WTC11 (cell line): ENCODE data around the gene CRELD1. TPM values are rescaled to one million over a fixed set of nuclear protein-coding genes. Genes with fewer than 3 reads are reported as not detected.

Source experiments
- ATAC-seq: fragments of 200-7000 bp; cut with Tn5 transposase; 2 replicates; pipeline ENCODE4 v1.10.0; 2021; ENCODE audit warnings: mild to moderate bottlenecking, moderate library complexity
- CTCF ChIA-PET: fragments of 300-600 bp; sonication (Branson Sonifier 250); formaldehyde crosslinking; loops from one replicate; lab custom pipeline; 2021; ENCODE audit warnings: antibody characterized with exemption; lab: Charles Lee
- POLR2A ChIA-PET: fragments of 350-600 bp; sonication (Branson Sonifier 250); formaldehyde crosslinking; loops from one replicate; lab custom pipeline; 2021; ENCODE audit warnings: antibody characterized with exemption; lab: Charles Lee
- DNase-seq: peaks from one replicate; pipeline ENCODE4 v3.0.0; 2021; ENCODE audit warnings: low spot score
- H3K27ac Mint-ChIP-seq: 2 replicates; pipeline ENCODE4 v1.8.0; 2021; ENCODE audit warnings: mixed read lengths
- H3K27me3 Mint-ChIP-seq: 2 replicates; pipeline ENCODE4 v1.8.0; 2021; ENCODE audit warnings: low read depth, mild to moderate bottlenecking, moderate library complexity, mixed read lengths
- H3K36me3 Mint-ChIP-seq: 2 replicates; pipeline ENCODE4 v1.8.0; 2021; ENCODE audit warnings: mixed read lengths
- H3K4me1 Mint-ChIP-seq: 2 replicates; pipeline ENCODE4 v1.8.0; 2022; ENCODE audit warnings: mixed read lengths
- H3K4me3 Mint-ChIP-seq: 2 replicates; pipeline ENCODE4 v1.8.0; 2021; ENCODE audit warnings: mild to moderate bottlenecking, moderate library complexity, mixed read lengths
- H3K9me3 Mint-ChIP-seq: 2 replicates; pipeline ENCODE4 v1.8.0; 2021; ENCODE audit warnings: mixed read lengths
- CREB1 ChIP-seq: sonication (generic); formaldehyde crosslinking; IDR thresholded peaks from 2 replicates; pipeline ENCODE4 v1.8.0; 2023; ENCODE audit warnings: mild to moderate bottlenecking, missing genetic modification reagents
- ELF4 ChIP-seq: sonication (generic); formaldehyde crosslinking; IDR thresholded peaks from 2 replicates; pipeline ENCODE4 v1.8.1; 2022; ENCODE audit warnings: low read depth, mild to moderate bottlenecking, moderate library complexity, missing genetic modification reagents
- FOXP1 ChIP-seq: sonication (generic); formaldehyde crosslinking; IDR thresholded peaks from 2 replicates; pipeline ENCODE4 v1.8.0; 2022; ENCODE audit warnings: missing genetic modification reagents, mild to moderate bottlenecking, moderate library complexity, borderline replicate concordance
- NFE2L1 ChIP-seq: sonication (generic); formaldehyde crosslinking; IDR thresholded peaks from 2 replicates; pipeline ENCODE4 v1.8.1; 2023; ENCODE audit warnings: missing genetic modification reagents
- NFYB ChIP-seq: sonication (generic); formaldehyde crosslinking; conservative IDR thresholded peaks from 2 replicates; pipeline ENCODE4 v1.8.0; 2022; ENCODE audit warnings: low read depth, missing genetic modification reagents
- RELA ChIP-seq: sonication (generic); formaldehyde crosslinking; IDR thresholded peaks from 2 replicates; pipeline ENCODE4 v1.8.1; 2022; ENCODE audit warnings: missing genetic modification reagents, mild to moderate bottlenecking, borderline replicate concordance
- SP1 ChIP-seq: sonication (generic); formaldehyde crosslinking; conservative IDR thresholded peaks from 2 replicates; pipeline ENCODE4 v1.8.1; 2022; ENCODE audit warnings: missing genetic modification reagents
- TEAD1 ChIP-seq: sonication (generic); formaldehyde crosslinking; IDR thresholded peaks from 2 replicates; pipeline ENCODE4 v1.8.0; 2022; ENCODE audit warnings: mild to moderate bottlenecking, missing genetic modification reagents
- ZNF121 ChIP-seq: sonication (generic); formaldehyde crosslinking; IDR thresholded peaks from 2 replicates; pipeline ENCODE4 v1.8.0; 2023; ENCODE audit warnings: missing genetic modification reagents
- ZNF219 ChIP-seq: sonication (generic); formaldehyde crosslinking; IDR thresholded peaks from 2 replicates; pipeline ENCODE4 v1.8.0; 2023; ENCODE audit warnings: missing genetic modification reagents, mild to moderate bottlenecking, borderline replicate concordance
- ZNF232 ChIP-seq: sonication (generic); formaldehyde crosslinking; IDR thresholded peaks from 2 replicates; pipeline ENCODE4 v1.8.0; 2022; ENCODE audit warnings: mild to moderate bottlenecking, missing genetic modification reagents
- total RNA-seq: library from RNA; stranded (reverse); gene quantifications from 3 replicates; pipeline ENCODE4 v1.2.3, GENCODE V29; 2021
- TF ChIP-seq, protein P1 (sequence below): fragments of 250-450 bp; sonication (Bioruptor Pico); conservative IDR thresholded peaks from 2 replicates; pipeline ENCODE4 v1.9.0; 2021; ENCODE audit warnings: mild to moderate bottlenecking
- TF ChIP-seq, protein P2 (sequence below): sonication (generic); formaldehyde crosslinking; IDR thresholded peaks from 2 replicates; pipeline ENCODE4 v1.8.1; 2023; ENCODE audit warnings: mild to moderate bottlenecking, missing genetic modification reagents, moderate library complexity
- TF ChIP-seq, protein P3 (sequence below): sonication (generic); formaldehyde crosslinking; IDR thresholded peaks from 2 replicates; pipeline ENCODE4 v1.8.1; 2023; ENCODE audit warnings: mild to moderate bottlenecking, missing genetic modification reagents
- TF ChIP-seq, protein P4 (sequence below): sonication (generic); formaldehyde crosslinking; IDR thresholded peaks from 2 replicates; pipeline ENCODE4 v1.8.1; 2022; ENCODE audit warnings: mild to moderate bottlenecking, moderate library complexity, missing genetic modification reagents
- TF ChIP-seq, protein P5 (sequence below): sonication (generic); formaldehyde crosslinking; IDR thresholded peaks from 2 replicates; pipeline ENCODE4 v1.8.0; 2023; ENCODE audit warnings: missing genetic modification reagents
- TF ChIP-seq, protein P6 (sequence below): fragments of 250-450 bp; sonication (Bioruptor Pico); IDR thresholded peaks from 2 replicates; pipeline ENCODE4 v1.9.0; 2021; ENCODE audit warnings: moderate library complexity, mild to moderate bottlenecking, inconsistent platforms, borderline replicate concordance
- TF ChIP-seq, protein P7 (sequence below): sonication (generic); formaldehyde crosslinking; IDR thresholded peaks from 2 replicates; pipeline ENCODE4 v1.8.1; 2022; ENCODE audit warnings: mild to moderate bottlenecking, missing genetic modification reagents, moderate library complexity, borderline replicate concordance
- TF ChIP-seq, protein P8 (sequence below): sonication (generic); formaldehyde crosslinking; IDR thresholded peaks from 2 replicates; pipeline ENCODE4 v1.8.0; 2022; ENCODE audit warnings: mild to moderate bottlenecking, missing genetic modification reagents
- TF ChIP-seq, protein P9 (sequence below): sonication (generic); formaldehyde crosslinking; IDR thresholded peaks from 2 replicates; pipeline ENCODE4 v1.8.1; 2022; ENCODE audit warnings: low read depth, missing genetic modification reagents, borderline replicate concordance

Gene CRELD1
- total RNA-seq, 1 experiment from 2014 or later: 18.8 TPM

DNA sequence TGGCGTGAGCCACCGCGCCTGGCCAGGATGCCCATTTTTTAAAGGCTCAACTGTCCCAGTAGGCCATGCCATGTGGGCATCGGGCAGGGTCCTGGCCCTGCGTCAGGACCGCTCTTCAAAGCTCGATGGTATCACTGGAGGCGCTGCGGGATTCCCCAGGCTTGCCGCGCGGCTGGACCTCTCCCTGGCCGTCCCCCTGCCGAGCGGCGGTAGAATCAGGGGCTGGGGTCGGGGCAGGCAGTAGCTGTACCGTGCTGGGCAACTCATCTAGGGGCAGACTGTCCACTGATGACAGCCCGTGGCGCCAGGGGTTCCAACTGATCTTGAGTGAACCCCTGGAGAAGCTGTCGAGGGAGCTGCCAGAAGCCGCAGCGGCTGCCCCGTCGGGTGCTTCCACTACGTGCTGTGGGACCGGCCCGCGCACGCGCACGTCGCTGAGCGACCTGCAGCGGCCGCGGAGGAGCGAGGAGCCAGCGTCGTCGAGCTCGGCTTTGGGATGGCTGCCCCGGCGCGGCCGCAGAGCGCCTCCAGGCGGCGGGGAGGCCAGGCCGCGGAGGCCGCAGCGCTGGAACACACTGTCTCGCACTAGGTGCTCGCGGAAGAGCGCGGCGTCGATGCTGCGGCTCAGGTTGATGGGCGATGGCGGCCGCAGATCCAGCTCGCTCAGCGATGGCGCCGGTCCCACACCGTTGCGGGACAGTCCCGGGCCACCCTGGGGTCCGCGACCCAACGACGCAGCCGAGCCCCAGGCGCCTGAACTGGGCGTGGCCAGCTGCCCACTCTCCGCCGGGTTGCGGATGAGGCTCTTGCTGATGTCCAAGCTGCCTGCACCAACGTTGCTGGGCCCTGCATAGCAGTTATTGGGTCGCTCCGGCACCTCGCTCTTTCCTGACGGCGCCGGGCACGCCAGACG, 12.7 kb downstream of the CRELD1 start (continued):
- TF ChIP-seq ZNF121 (CRISPR knock-in tag): peak; percentile 55; the same call in 1 of the 2 replicates
- TF ChIP-seq, all 79 proteins: peak for 33

DNA sequence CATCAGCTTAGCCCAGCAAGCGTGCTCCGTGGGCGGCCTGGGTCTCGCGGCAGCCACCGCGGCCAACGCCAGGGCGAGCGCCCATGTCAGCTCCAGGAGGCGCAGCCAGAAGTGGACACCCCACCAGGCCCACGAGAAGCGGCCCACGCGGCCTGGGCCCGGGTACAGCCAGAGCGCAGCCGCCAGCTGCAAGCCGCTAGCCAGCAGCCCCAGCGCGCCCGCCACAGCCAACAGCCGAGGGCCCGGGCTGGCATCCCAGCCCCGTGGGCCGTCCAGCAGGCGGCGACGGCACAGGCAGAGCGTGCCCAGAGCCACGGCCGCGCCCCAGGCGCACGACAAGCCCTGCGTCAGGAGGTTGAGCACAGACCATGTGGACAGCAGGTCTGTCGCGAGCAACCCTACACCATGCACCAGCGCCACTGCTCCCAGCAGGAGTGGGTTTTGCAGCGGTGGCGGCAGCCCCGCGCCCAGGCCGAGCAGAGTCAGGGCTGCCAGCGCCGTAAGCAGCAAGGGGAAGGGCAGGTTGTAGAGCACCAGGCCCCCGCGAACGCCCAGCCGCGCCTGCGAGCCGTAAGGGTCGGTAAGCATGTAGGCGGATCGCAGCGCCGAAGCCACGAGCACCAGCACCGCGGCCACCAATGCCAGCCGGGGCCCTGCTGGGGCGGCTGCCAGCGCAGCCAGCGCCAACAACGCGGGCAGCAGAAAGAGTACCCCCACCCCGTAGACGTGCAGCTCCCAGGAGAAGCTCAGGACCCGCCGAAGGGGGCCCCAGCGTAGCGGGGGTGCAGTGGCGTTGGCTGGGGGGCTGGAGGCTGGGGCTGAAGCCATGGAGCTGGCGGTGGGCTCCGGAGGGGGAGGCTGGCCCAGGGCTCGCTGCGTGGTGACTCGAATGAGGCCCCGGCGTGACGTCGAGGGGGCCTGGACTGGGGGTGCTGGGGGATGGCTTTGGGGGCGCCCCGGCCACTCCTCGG, 13.7 kb downstream of the CRELD1 start:
- ATAC-seq (peak; percentile 64), DNase-seq (peak; percentile 74)
- ChIA-PET POLR2A (interaction anchor here (0.5 to 2.0 kb wide), 10 partner anchors 8 to 301 kb away, joined by 3 to 35 read pairs (median 5); partner anchors contain the start of genes ARPC4, CRELD1, EMC3 and FANCD2), CTCF (interaction anchor here (0.7 to 4.5 kb wide), 48 partner anchors 8 to 278 kb away, joined by 3 to 143 read pairs (median 6); partner anchors contain the start of genes CAMK1, CRELD1, EMC3 and IL17RC)
- H3K4me3 Mint-ChIP-seq: peak overlapping the region; percentile 78
- H3K36me3 Mint-ChIP-seq: peaks cover 4% of the 10 kb centered on the region; the same call in 1 of the 2 replicates
- H3K4me1 Mint-ChIP-seq: peaks cover 6% of the 10 kb centered on the region
- H3K9me3 Mint-ChIP-seq: no peaks in the 10 kb centered on the region
- peaks cover under 1% of the 10 kb centered on the region; the same call in 1 of the 2 replicates for H3K27me3 Mint-ChIP-seq
- H3K27ac Mint-ChIP-seq: no peak overlapping the region
- peak; percentile 17; the same call in 1 of the 2 replicates for TF ChIP-seq FOXP1
- peak; percentile 32; the same call in 1 of the 2 replicates for TF ChIP-seq SP1 (CRISPR knock-in tag)
- TF ChIP-seq, protein P1, sequence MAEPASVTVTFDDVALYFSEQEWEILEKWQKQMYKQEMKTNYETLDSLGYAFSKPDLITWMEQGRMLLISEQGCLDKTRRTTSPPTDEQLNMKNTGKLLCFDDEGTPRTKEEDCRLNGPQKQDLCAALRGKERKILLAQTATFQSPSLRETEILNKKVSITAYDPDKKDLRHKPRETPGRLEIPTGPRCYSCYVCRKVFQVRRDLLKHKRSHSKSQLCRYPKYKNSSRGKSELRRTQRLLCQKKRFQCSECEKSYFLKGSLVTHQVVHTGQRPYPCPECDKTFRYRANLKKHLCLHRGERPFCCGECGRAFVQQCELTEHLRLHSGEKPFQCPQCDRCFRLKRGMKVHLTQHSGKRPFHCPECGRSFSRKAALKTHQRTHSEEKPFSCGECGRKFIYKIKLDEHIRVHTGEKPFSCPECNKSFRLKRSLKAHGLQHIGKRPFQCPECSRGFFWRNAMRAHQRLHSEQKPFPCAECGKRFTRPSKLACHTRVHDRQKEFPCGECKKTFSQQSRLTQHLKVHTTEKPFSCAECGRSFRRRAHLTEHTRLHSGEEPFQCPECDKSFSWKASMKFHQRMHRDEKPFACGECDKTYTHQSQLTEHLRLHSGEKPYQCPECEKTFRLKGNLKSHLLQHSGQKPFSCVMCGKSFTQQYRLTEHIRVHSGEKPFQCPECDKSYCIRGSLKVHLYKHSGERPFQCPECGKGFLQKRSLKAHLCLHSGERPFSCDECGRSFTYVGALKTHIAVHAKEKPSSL (CRISPR knock-in tag): no peak
- 0 out of 2 replicates have a peak, but pooled peaks have one; percentile 50 for TF ChIP-seq ZNF219
- TF ChIP-seq, protein P2, sequence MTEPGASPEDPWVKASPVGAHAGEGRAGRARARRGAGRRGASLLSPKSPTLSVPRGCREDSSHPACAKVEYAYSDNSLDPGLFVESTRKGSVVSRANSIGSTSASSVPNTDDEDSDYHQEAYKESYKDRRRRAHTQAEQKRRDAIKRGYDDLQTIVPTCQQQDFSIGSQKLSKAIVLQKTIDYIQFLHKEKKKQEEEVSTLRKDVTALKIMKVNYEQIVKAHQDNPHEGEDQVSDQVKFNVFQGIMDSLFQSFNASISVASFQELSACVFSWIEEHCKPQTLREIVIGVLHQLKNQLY (CRISPR knock-in tag): 0 out of 2 replicates have a peak, but pooled peaks have one; percentile 27
- peak; percentile 70; the same call in 1 of the 2 replicates for TF ChIP-seq NFE2L1 (CRISPR knock-in tag)
- TF ChIP-seq, protein P3, sequence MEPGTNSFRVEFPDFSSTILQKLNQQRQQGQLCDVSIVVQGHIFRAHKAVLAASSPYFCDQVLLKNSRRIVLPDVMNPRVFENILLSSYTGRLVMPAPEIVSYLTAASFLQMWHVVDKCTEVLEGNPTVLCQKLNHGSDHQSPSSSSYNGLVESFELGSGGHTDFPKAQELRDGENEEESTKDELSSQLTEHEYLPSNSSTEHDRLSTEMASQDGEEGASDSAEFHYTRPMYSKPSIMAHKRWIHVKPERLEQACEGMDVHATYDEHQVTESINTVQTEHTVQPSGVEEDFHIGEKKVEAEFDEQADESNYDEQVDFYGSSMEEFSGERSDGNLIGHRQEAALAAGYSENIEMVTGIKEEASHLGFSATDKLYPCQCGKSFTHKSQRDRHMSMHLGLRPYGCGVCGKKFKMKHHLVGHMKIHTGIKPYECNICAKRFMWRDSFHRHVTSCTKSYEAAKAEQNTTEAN (CRISPR knock-in tag): 0 out of 2 replicates have a peak, but pooled peaks have one; percentile 71
- peak; percentile 81 for TF ChIP-seq RELA (CRISPR knock-in tag)
- TF ChIP-seq NFYB (CRISPR knock-in tag): 0 out of 2 replicates have a peak, but pooled peaks have one; percentile 12
- TF ChIP-seq, protein P4, sequence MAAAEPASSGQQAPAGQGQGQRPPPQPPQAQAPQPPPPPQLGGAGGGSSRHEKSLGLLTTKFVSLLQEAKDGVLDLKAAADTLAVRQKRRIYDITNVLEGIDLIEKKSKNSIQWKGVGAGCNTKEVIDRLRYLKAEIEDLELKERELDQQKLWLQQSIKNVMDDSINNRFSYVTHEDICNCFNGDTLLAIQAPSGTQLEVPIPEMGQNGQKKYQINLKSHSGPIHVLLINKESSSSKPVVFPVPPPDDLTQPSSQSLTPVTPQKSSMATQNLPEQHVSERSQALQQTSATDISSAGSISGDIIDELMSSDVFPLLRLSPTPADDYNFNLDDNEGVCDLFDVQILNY (CRISPR knock-in tag): peak; percentile 61; the same call in 1 of the 2 replicates
- TF ChIP-seq, protein P5, sequence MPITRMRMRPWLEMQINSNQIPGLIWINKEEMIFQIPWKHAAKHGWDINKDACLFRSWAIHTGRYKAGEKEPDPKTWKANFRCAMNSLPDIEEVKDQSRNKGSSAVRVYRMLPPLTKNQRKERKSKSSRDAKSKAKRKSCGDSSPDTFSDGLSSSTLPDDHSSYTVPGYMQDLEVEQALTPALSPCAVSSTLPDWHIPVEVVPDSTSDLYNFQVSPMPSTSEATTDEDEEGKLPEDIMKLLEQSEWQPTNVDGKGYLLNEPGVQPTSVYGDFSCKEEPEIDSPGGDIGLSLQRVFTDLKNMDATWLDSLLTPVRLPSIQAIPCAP (CRISPR knock-in tag): peak; percentile 38; the same call in 1 of the 2 replicates
- TF ChIP-seq, protein P6, sequence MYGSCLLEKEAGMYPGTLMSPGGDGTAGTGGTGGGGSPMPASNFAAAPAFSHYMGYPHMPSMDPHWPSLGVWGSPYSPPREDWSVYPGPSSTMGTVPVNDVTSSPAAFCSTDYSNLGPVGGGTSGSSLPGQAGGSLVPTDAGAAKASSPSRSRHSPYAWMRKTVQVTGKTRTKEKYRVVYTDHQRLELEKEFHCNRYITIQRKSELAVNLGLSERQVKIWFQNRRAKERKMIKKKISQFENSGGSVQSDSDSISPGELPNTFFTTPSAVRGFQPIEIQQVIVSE (CRISPR knock-in tag): no peak
- TF ChIP-seq, protein P7, sequence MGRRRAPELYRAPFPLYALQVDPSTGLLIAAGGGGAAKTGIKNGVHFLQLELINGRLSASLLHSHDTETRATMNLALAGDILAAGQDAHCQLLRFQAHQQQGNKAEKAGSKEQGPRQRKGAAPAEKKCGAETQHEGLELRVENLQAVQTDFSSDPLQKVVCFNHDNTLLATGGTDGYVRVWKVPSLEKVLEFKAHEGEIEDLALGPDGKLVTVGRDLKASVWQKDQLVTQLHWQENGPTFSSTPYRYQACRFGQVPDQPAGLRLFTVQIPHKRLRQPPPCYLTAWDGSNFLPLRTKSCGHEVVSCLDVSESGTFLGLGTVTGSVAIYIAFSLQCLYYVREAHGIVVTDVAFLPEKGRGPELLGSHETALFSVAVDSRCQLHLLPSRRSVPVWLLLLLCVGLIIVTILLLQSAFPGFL (CRISPR knock-in tag): peak; percentile 19; the same call in 1 of the 2 replicates
- no peak for TF ChIP-seq ELF4 (CRISPR knock-in tag)
- TF ChIP-seq ZNF232 (CRISPR knock-in tag): no peak; the same call in 1 of the 2 replicates
- TF ChIP-seq, protein P8, sequence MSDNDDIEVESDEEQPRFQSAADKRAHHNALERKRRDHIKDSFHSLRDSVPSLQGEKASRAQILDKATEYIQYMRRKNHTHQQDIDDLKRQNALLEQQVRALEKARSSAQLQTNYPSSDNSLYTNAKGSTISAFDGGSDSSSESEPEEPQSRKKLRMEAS (CRISPR knock-in tag): peak; percentile 81
- TF ChIP-seq, protein P9, sequence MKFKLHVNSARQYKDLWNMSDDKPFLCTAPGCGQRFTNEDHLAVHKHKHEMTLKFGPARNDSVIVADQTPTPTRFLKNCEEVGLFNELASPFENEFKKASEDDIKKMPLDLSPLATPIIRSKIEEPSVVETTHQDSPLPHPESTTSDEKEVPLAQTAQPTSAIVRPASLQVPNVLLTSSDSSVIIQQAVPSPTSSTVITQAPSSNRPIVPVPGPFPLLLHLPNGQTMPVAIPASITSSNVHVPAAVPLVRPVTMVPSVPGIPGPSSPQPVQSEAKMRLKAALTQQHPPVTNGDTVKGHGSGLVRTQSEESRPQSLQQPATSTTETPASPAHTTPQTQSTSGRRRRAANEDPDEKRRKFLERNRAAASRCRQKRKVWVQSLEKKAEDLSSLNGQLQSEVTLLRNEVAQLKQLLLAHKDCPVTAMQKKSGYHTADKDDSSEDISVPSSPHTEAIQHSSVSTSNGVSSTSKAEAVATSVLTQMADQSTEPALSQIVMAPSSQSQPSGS (CRISPR knock-in tag): no peak
- 0 out of 2 replicates have a peak, but pooled peaks have one; percentile 22 for TF ChIP-seq CREB1 (CRISPR knock-in tag)
- peak; percentile 61; the same call in 1 of the 2 replicates for TF ChIP-seq TEAD1 (CRISPR knock-in tag)
